HTR-8/SVneo (cell line): Measurements from ENCODE around the gene OR52B6.
"Not testable (repeated sequence)": the region's sequence is repeated elsewhere in the genome, so short reads cannot be mapped to it uniquely, and the experiment has no call there.

Experiments used
- DNase-seq: peaks from one replicate; pipeline ENCODE4 v3.0.0; 2011; ENCODE audit warnings: low spot score, mixed read lengths; ENCODE audit not compliant: insufficient read length
- FAIRE-seq: peaks from 2 replicates; lab custom pipeline; 2011; peaks lifted over from hg19 to GRCh38; lab: Jason Lieb, UNC

OR52B6 gene

GRCh38 chr11:5592615-5593014 lies 11.9 kb downstream of the OR52B6 start:
- no peak for DNase-seq
- FAIRE-seq: no peak

DNA sequence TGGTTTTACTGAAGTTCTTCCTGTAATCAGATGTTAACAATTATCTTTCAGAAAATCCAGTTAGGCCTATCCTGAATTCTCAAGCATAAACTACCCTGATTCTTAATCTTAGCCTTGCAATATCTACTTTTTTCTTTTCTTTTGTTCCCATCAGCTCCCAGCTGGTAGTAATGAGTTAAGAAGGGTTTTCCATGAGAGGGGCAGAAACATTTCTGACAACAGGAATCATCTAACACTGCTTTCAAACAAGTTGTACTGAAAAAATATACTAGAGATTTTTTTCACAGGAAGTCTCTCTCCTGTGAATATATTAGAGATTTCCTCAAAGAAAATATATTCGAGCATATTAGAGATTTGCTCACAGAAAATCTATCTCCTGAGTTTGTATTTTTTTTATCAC lies 12.5 kb downstream of the OR52B6 start:
- no peak for DNase-seq
- FAIRE-seq: no peak

DNA sequence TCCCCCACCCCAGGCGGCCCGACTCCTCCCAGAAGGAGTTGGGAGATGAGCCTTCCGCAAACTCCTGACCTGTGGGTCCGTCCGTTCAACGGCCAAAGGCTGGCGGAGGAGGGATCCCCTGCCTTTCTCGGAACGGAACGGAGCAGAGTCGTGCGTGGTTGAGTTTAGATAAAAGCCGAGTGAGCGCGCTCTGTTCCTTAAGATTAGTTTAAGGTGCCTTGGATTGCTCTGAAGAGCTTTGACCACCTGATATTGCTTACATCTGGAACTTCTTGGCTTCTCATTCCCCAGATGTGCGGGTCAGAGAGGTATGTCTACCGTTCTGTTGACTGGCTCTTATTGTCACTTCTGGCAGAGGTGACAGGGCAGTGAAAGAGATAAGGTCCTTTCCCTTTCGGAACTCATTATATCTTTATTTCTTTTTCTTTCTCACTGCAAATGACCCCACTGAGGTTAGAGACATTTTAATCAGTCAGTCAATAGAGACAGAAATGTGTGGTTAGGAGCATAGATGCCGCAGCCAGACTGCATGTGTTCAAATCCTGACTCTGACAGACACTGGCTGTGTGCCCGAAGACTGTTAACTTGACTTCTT lies 16.0 kb downstream of the OR52B6 start, which contains the start of gene TRIM6:
Gene TRIM6, plus strand, starts transcription at position 31 of the 595 bp plus-strand sequence. Its CDS starts 261 bp downstream, at position 292.
- no peak for FAIRE-seq
- DNase-seq: peak; percentile 56

DNA sequence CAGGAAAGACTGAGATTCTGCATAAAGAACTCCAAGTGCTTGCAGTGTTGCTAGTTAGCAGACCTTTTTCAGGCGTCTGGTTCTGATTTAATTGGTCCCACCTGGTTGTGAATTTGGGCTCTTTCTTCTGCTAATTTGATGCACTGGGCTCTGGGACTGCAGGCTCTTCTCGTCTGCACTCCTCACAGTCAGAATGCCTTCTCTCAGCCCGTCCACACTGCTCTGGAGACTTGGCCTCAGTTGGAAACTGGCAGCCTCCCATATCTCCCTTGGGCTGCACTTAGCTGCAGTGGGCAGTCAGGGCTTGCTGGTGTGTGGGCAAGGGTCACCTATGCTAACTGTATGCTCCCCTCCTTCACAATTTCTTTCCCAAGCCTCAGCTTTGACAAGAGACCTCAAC lies 17.3 kb downstream of the OR52B6 start:
- FAIRE-seq: no peak

DNA sequence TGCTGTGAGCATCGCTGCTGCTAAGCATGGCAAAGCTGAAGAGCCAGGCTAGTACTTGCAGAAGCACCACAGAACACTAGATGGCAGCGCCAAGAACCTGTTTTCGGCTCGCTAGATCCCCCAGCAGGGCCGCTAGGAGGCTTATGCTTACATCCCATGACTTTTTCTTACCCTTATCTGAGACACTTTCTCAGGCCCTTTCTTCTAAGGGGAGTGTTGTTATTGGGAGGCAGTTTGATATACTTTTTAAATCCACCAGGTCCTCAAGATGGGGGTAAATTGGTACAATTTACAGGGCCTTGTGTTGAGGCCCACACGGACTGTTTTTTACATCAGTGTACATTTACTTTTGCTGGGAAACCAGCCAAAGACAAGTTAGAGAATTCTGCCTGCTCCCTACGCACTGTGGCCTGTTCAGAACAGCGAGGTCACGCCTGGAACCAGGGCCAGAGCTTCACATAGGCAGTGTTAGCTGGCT lies 19.7 kb downstream of the OR52B6 start:
- peak; percentile 53 for DNase-seq
- no peak for FAIRE-seq

More for the DNA sequence above, 17.3 kb downstream of the OR52B6 start:
- no peak for DNase-seq

DNA sequence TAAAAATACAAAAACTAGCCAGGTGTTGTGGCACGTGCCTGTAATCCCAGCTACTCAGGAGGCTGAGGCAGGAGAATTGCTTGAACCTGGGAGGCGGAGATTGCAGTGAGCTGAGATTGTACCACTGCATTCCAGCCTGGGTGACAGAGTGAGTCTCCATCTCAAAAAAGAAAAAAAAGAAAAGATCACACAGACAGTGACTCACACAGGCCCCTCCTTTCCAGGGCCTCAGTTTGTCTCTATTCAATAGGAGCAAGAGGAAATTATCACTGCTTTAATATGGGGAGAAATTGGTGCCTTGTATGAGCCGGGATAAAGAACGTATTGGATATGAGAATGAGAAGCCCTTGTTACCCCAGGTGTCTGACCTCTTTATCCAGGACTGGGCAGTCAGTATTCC lies 22.1 kb downstream of the OR52B6 start:
- not testable (repeated sequence) for FAIRE-seq, DNase-seq

DNA sequence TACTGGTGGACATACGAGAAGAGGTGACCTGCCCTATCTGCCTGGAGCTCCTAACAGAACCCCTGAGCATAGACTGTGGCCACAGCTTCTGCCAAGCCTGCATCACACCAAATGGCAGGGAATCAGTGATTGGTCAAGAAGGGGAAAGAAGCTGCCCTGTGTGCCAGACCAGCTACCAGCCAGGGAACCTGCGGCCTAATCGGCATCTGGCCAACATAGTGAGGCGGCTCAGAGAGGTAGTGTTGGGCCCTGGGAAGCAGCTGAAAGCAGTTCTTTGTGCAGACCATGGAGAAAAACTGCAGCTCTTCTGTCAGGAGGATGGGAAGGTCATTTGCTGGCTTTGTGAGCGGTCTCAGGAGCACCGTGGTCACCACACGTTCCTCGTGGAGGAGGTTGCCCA lies 22.6 kb downstream of the OR52B6 start:
- no peak for FAIRE-seq
- DNase-seq: no peak

- FAIRE-seq: no peak
- no peak for DNase-seq
Measured at GRCh38 chr11:5604896-5605295, 24.2 kb downstream of the OR52B6 start.

- no peak for FAIRE-seq
- no peak for DNase-seq
Measured at GRCh38 chr11:5605849-5606248, 25.2 kb downstream of the OR52B6 start.

GRCh38 chr11:5608808-5609207 lies 28.1 kb downstream of the OR52B6 start:
- DNase-seq: no peak
- FAIRE-seq: no peak

GRCh38 chr11:5610446-5610845 lies 29.8 kb downstream of the OR52B6 start:
- FAIRE-seq (no peak), DNase-seq (no peak)

GRCh38 chr11:5611627-5612026 lies 30.9 kb downstream of the OR52B6 start:
- no peak for FAIRE-seq
- no peak for DNase-seq

DNA sequence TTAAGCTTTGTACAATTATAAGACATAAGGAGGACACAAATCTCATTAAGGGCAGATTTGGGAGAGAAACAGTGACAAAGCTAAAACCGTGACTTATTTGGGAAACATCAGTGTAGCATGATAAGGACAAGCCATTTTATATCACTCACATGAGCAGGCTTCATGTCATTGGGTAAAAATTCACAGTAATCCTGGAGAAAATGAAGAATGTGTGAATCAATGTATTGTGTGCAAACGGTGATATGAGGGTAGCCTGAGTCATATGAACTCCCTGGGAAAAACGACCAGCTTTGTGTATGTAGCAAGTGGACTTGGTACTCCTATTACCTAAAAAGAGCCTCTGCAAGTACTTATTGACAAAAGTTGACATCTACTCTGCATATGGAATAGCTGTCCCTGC lies 38.1 kb downstream of the OR52B6 start:
- DNase-seq: no peak
- no peak for FAIRE-seq

DNA sequence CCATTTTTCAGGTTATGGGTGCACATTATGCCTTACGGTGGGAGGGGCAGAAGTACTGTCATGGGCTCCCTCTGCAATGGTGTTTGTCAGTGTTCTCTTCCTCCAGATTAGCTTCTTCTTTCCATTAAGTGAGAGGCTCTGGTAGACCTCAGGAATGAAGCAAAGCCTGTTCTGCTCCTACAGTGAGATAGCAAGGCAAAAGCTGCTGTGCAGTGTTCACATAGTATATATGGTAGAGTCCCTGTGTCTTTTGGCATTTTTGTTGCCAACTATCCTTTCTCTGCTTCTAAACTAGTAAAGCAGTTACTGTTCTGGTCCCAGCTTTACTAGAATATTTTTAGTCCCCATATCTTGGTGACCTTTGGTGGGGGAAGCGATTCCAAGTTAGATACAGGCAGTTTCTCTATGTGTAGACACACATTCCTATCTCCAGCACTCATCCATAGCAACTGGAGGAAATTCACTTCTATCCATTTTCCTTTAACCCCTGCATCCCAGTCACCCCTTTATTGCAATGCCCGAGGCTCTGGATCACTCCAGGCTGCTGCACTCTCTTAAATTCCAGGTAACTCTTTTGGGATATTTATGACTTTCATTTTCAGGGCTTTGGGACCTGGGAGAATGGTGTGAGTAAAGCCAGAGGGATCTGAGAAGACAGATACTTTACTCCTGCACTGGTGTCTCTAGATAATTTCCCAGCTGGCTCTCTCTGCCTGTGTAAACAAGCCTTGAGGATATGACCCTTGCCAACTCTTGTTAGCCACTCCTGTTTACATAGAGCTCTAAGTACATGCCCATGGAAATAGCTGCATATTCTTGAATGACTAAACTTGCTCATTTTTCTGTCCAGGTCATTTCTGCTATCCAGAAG lies 40.2 kb downstream of the OR52B6 start:
- no peak for FAIRE-seq
- DNase-seq: peak; percentile 46

GRCh38 chr11:5621580-5621979 lies 40.9 kb downstream of the OR52B6 start:
- no peak for DNase-seq
- no peak for FAIRE-seq

GRCh38 chr11:5622802-5623201 lies 42.1 kb downstream of the OR52B6 start:
- FAIRE-seq (no peak), DNase-seq (no peak)

GRCh38 chr11:5624489-5625279 lies 44.0 kb downstream of the OR52B6 start, which contains the start of gene TRIM34:
TRIM34 (plus strand) TSS chr11:5625001; CDS start chr11:5632332, 7,331 bp downstream.
- FAIRE-seq (no peak), DNase-seq (peak; percentile 78)

GRCh38 chr11:5625281-5625680 lies 44.6 kb downstream of the OR52B6 start:
- FAIRE-seq (no peak), DNase-seq (no peak)

DNA sequence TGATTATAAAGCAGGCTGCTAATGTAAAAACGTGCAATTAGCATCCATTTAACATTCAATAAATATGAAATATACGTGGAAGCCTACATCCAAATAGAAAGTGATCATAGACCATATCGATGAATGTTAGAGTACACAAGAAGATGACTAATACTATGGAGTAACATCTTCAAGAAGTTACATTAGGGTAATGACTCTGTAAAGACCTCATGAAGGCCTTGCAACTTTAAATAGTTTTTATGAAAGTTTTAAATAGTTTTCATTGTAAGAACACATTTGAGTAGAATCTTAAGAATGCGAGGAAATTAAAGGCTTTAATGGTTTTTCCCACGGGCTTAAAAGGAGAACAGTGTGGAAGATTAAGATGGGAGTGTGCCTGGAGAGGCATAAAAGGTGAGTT lies 45.5 kb downstream of the OR52B6 start:
- no peak for FAIRE-seq
- DNase-seq: no peak

GRCh38 chr11:5631417-5631816 lies 50.7 kb downstream of the OR52B6 start:
- no peak for FAIRE-seq
- no peak for DNase-seq
